ENCODE data around the gene ENHO.

The ENHO gene

GRCh38 chr9:34515959-34516358 lies 6.8 kb downstream of the ENHO start:
- no peak for TF ChIP-seq FOXP2 (optimal IDR thresholded peaks at IDR 0.05; ENCODE audit: borderline replicate concordance, extremely low read depth, extremely low read length, insufficient read depth)
- no peak for TF ChIP-seq TAF1 (IDR thresholded peaks at IDR 0.05; ENCODE audit: borderline replicate concordance, insufficient read depth, low read length)
- no peak for TF ChIP-seq POLR2AphosphoS5 (IDR thresholded peaks at IDR 0.05; ENCODE audit: low read depth, low read length)
- TF ChIP-seq SIN3A (IDR thresholded peaks at IDR 0.05; ENCODE audit: borderline replicate concordance, insufficient read depth, low read length): no peak
- TF ChIP-seq REST (IDR thresholded peaks at IDR 0.05; ENCODE audit: insufficient read depth in 1 of 2, low read depth in 2 of 2, low read length in 2 of 2): no peak

DNA sequence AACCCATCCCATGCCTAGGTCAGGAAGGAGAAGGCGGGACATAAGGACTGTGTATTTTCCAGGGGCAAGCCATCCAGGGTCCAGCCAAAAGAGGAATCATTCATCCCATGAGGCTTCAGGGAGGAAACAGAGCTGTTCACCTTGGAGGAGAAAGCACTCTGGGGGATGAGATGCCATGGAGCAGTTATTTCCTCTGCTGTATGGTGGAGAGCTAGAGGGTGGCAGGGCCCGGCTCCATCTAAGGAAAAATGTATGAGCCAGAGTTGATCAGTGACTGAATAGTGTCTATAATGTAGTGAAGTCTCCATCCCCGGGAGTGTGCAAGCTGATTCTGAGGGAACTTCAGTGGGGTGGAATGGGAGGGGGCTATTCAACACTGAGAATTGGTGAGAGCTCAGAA lies 8.0 kb downstream of the ENHO start:
- TF ChIP-seq TAF1 (IDR thresholded peaks at IDR 0.05; ENCODE audit: borderline replicate concordance, insufficient read depth, low read length) (no peak), SIN3A (IDR thresholded peaks at IDR 0.05; ENCODE audit: borderline replicate concordance, insufficient read depth, low read length) (no peak), FOXP2 (optimal IDR thresholded peaks at IDR 0.05; ENCODE audit: borderline replicate concordance, extremely low read depth, extremely low read length, insufficient read depth) (no peak), REST (IDR thresholded peaks at IDR 0.05; ENCODE audit: insufficient read depth in 1 of 2, low read depth in 2 of 2, low read length in 2 of 2) (no peak), POLR2AphosphoS5 (IDR thresholded peaks at IDR 0.05; ENCODE audit: low read depth, low read length) (no peak)

GRCh38 chr9:34514401-34514800 lies 8.4 kb downstream of the ENHO start:
- TF ChIP-seq SIN3A (IDR thresholded peaks at IDR 0.05; ENCODE audit: borderline replicate concordance, insufficient read depth, low read length) (no peak), TAF1 (IDR thresholded peaks at IDR 0.05; ENCODE audit: borderline replicate concordance, insufficient read depth, low read length) (no peak)

- TF ChIP-seq FOXP2 (optimal IDR thresholded peaks at IDR 0.05; ENCODE audit: borderline replicate concordance, extremely low read depth, extremely low read length, insufficient read depth) (no peak), SIN3A (IDR thresholded peaks at IDR 0.05; ENCODE audit: borderline replicate concordance, insufficient read depth, low read length) (no peak), POLR2AphosphoS5 (IDR thresholded peaks at IDR 0.05; ENCODE audit: low read depth, low read length) (no peak), TAF1 (IDR thresholded peaks at IDR 0.05; ENCODE audit: borderline replicate concordance, insufficient read depth, low read length) (no peak), REST (IDR thresholded peaks at IDR 0.05; ENCODE audit: insufficient read depth in 1 of 2, low read depth in 2 of 2, low read length in 2 of 2) (no peak)
These were observed 9.1 kb downstream of the ENHO start for GRCh38 chr9:34513567-34514214.

- no peak for TF ChIP-seq SIN3A (IDR thresholded peaks at IDR 0.05; ENCODE audit: borderline replicate concordance, insufficient read depth, low read length)
These were observed 10.4 kb downstream of the ENHO start for GRCh38 chr9:34512131-34513078.

All from PFSK-1 (cell line).